Measurements from ENCODE around the gene ALAS1.

- TF ChIP-seq EZH2 (IDR thresholded peaks at IDR 0.05; ENCODE audit: low read length) (no peak), CTCF (optimal IDR thresholded peaks at IDR 0.05 in 1 of 3, IDR thresholded peaks at IDR 0.05 in 1 of 3, conservative IDR thresholded peaks at IDR 0.05 in 1 of 3; ENCODE audit: extremely low read depth in 1 of 3, insufficient read depth in 2 of 3, low read length in 3 of 3) (no peak)
These were observed 7.9 kb downstream of the ALAS1 start for GRCh38 chr3:52205727-52206372.
